Stimulated activated CD4-positive, alpha-beta T cell treated with anti-CD3 and anti-CD28 coated beads, Interleukin-15, amount 100 ng/mL, for 48 hours (primary cell): ENCODE data around the gene BCL2L12.
"Not testable (repeated sequence)": the region's sequence is repeated elsewhere in the genome, so short reads cannot be mapped to it uniquely, and the experiment has no call there.

ENCODE experiments used
- DNase-seq, 2 donors: peaks; one replicate each; pipeline ENCODE4 v3.0.0-alpha.2; 2020; ENCODE audit warnings: low read depth in 2 of 2

The BCL2L12 gene

DNA sequence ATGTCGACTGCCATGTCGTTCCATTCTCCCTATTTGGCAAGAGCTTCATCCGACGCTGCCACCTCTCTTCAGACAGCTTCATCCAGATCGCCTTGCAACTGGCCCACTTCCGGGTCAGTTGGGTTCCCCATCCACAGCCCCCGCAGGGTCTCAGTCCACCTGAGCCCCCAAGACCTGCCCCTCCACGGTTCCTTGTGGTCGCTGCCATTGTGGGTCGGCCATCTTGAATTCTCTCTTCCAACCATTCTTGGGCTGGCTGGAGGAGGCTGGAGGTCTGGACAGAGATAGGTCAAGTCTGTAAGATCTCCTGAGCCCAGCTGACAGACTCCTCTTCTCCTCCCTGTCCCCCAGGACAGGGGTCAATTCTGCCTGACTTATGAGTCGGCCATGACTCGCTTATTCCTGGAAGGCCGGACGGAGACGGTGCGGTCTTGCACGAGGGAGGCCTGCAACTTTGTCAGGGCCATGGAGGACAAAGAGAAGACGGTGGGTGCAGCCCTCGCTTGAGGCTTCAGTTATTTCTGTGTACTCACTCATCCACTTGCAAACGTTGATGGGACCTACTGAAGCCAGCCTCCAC lies 44.7 kb downstream of the BCL2L12 start:
- no peak for DNase-seq

DNA sequence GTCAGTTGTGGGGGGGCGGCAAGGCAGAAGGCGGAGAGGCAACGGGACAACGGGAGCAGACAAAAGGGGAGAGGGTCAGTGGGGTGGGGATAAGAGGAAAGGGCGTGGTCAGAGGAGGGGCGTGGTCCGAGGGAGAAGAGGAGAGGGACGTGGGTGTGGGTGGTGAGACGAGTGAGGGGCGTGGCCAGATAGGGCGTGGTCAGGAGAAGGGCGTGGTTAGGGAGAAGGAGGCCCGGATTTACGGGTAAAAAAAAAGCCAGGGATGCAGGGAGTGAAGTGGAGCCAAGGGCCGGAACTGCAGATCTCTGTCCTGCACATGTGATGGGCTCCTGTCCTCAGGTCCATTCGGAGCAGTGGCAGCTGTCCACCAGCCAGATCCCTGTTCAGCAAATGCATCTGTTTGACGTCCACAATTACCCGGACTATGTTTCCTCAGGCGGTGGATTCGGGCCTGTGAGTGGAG lies 46.7 kb downstream of the BCL2L12 start:
- no peak for DNase-seq

DNA sequence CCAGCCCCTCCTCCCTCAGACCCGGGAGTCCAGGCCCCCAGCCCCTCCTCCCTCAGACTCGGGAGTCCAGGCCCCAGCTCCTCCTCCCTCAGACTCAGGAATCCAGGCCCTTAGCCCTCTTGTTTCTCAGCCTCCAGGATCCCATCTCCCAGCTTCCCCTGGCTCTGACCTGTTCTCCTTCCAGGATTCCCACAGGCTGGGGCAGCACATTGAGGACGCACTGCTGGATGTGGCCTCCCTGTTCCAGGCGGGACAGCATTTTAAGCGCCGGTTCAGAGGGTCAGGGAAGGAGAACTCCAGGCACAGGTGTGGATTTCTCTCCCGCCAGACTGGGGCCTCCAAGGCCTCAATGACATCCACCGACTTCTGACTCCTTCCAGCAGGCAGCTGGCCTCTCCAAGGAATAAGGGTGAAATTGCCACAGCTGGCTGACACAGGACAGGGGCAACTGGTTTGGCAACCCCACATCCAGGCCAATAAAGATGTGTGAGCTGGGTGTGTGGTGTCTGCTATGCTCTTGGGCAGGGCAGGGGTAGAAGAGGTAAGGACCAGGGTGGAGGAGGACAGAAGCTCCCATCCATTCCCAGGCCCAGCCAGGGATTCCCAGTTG lies 47.6 kb downstream of the BCL2L12 start:
- DNase-seq: no peak

DNA sequence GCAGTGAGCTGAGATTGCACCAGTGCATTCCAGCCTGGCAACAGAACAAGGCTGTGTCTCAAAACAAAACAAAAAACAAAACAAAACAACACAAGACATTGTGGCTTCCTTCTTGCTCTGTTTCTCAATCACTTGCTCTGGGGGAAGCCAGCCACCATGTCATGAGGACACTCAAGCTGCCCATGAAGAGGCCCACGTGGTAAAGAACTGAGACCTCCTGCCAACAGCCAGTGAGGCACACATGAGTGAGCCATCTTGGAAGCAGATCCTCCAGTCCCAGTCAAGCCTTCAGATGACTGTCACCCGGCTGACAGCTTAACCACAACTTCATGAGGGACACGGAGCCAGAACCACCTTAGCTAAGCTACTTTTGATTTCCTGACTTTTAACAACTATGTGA lies 50.4 kb downstream of the BCL2L12 start:
- DNase-seq: no peak

DNA sequence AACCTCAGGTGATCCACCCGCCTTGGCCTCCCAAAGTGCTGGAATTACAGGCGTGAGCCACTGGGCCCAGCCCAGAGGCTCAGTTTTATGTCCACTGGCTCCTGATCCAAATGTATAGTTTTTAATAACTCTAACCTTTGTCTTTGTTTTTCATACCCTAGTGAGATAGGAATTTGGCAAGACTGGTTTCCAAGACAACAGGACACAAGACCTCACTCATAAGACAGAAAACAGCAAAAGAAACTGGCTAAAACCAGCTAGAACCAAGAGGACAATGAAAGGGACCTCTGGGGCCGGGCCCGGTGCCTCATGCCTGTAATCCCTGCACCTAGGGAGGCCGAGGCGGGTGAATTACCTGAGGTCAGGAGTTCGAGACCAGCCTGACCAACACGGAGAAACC lies 52.8 kb downstream of the BCL2L12 start:
- DNase-seq: no peak

DNA sequence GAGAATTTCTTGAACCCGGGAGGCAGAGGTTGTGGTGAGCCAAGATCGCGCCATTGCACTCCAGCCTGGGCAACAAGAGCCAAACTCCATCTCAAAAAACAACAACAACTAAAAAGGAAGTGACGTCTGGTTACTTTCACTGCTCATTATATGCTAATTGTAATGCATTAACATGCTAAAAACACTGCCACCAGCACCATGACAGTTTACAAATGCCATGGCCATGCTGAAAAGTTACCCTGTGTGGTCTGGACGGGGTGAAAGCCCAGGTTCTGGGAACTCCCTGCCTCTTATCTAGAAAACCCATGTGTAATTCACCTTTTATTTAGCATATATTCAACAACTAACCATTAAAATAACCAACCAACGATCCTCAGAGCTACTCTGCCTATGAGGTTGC lies 53.3 kb downstream of the BCL2L12 start:
- no peak for DNase-seq

DNA sequence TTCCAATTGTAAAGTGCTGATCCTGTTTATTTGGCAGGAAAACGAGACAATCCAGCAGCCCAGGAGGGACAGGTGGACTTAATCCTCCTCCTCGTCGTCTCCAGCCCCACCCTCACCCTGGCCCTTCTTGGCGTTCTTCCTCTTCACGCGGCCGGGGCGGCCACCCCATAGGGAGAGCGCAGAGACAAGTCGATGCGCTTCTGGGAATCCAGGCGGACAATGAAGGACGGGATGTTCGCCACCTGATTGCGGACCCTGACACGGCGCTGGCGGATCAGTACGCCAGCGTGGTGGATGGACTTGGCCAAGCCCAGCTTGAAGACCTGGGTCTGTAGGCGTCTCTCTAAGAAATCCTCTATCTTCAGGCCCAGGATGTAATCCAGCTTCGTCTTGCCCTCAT lies 53.7 kb downstream of the BCL2L12 start:
- not testable (repeated sequence) for DNase-seq
